ENCODE data around the gene GPRIN3. TPM values are rescaled to one million over a fixed set of nuclear protein-coding genes. Genes with fewer than 3 reads are reported as not detected.

GPRIN3 gene
- total RNA-seq, 1 experiment from 2014 or later = 0.48 TPM

- Histone ChIP-seq H3K79me2 (ENCODE audit: insufficient read depth, low read length) (no peaks in the 10 kb centered on the region), H2BK12ac (ENCODE audit: insufficient read length, low read depth, low read length) (no peak overlapping the region), H2BK20ac (ENCODE audit: low read depth, low read length, poor library complexity, severe bottlenecking) (no peak overlapping the region), H2BK5ac (ENCODE audit: insufficient read length, low read length) (no peak overlapping the region), H3T11ph (ENCODE audit: low read length) (no peak overlapping the region), H3K27me3 (ENCODE audit: insufficient read depth, low read length) (no peaks in the 10 kb centered on the region), H3K27ac (ENCODE audit: insufficient read length, low read depth, low read length) (no peak overlapping the region), H4K8ac (replicated peaks; ENCODE audit: insufficient read length, low read depth, low read length) (no peak overlapping the region), H3K18ac (ENCODE audit: insufficient read length, low read depth, low read length) (no peak overlapping the region), H3K56ac (ENCODE audit: insufficient read length, low read depth, low read length) (no peak overlapping the region), H3K23me2 (ENCODE audit: insufficient read length, low read depth, low read length, poor library complexity, severe bottlenecking) (no peaks in the 10 kb centered on the region), H3K4ac (ENCODE audit: low read depth, low read length) (no peak overlapping the region), H3K4me2 (ENCODE audit: insufficient read depth, insufficient read length, low read length) (no peak overlapping the region), H4K5ac (ENCODE audit: insufficient read length, low read depth, low read length) (no peak overlapping the region), H3K23ac (ENCODE audit: insufficient read length, low read depth, low read length) (no peak overlapping the region), H2AK5ac (ENCODE audit: insufficient read length, low read length) (no peak overlapping the region), H2BK120ac (ENCODE audit: low read depth, low read length, poor library complexity, severe bottlenecking) (no peak overlapping the region), H2BK15ac (ENCODE audit: low read depth, low read length) (no peak overlapping the region), H3K79me1 (ENCODE audit: insufficient read depth, low read depth, low read length, poor library complexity, severe bottlenecking) (no peaks in the 10 kb centered on the region), H3K4me1 (ENCODE audit: insufficient read depth, low read length) (0 out of 2 replicates have a peak, but pooled peaks cover 2% of the 10 kb centered on the region), H4K20me1 (ENCODE audit: control insufficient read depth, insufficient read depth, insufficient read length) (no peaks in the 10 kb centered on the region), H3K14ac (ENCODE audit: insufficient read depth, low read length) (no peak overlapping the region), H4K91ac (ENCODE audit: insufficient read length, low read depth, low read length) (no peak overlapping the region), H3K9me3 (ENCODE audit: control insufficient read depth, low read depth, low read length) (no peaks in the 10 kb centered on the region), H2AFZ (ENCODE audit: low read length) (no peak overlapping the region), H3K9ac (ENCODE audit: extremely low read depth, insufficient read length, low read length) (no peak overlapping the region)
- Mint-ChIP-seq H3K9me3 (no peaks in the 10 kb centered on the region), H3K4me3 (no peak overlapping the region), H3K27me3 (ENCODE audit: low read depth) (peaks cover 2% of the 10 kb centered on the region; the same call in 1 of the 2 replicates), H3K4me1 (peaks cover 3 to 5% of the 10 kb centered on the region in 2 experiments), H3K27ac (no peak overlapping the region), H3K36me3 (ENCODE audit: insufficient read depth in 1 of 3, low read depth in 3 of 3) (no peaks in the 10 kb centered on the region)
- no CpG with 5 or more reads among the region's 2 CpGs for WGBS (ENCODE audit: extremely low coverage, insufficient read length, low lambda C conversion rate)
- no peak for TF ChIP-seq CTCF (conservative IDR thresholded peaks at IDR 0.05)
- no peak for DNase-seq
Measured at GRCh38 chr4:89300060-89300459, 7.5 kb downstream of the GPRIN3 start.

Measured in H9 (cell line).